Measurements from ENCODE around the gene INSL3. TPM values are rescaled to one million over a fixed set of nuclear protein-coding genes. Genes with fewer than 3 reads are reported as not detected.
A peak's percentile ranks its signal among the peaks of the same experiment; 100 is the strongest.

INSL3 gene, protein sequence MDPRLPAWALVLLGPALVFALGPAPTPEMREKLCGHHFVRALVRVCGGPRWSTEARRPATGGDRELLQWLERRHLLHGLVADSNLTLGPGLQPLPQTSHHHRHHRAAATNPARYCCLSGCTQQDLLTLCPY
- total RNA-seq: 3.6 and 4.1 TPM in 2 replicates

DNA sequence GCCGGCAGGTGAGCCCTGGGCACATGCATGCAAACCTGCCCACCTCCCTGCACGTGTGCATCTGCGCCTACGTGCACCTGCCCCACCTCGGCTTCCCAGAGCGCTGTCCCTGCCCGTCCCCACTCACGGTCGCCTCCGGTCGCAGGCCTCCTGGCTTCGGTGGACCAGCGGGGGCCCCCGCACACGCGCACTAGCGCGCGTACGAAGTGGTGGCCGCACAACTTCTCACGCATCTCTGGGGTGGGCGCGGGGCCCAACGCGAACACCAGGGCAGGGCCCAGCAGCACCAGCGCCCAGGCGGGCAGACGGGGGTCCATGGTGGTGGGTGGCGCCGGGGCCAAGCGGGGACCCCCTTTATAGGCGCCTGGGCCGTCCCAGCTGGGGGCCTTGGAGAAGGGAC, at the start of gene INSL3:
TSS of gene INSL3 (minus strand) at position 330 of the 400 bp plus-strand sequence. CDS start at position 317, 13 bp downstream.
- intact Hi-C loops (cut with micrococcal nuclease): no loop called here
- ATAC-seq (ENCODE audit: low read depth) (no peak), DNase-seq (no peak)
- TF ChIP-seq, protein P1, sequence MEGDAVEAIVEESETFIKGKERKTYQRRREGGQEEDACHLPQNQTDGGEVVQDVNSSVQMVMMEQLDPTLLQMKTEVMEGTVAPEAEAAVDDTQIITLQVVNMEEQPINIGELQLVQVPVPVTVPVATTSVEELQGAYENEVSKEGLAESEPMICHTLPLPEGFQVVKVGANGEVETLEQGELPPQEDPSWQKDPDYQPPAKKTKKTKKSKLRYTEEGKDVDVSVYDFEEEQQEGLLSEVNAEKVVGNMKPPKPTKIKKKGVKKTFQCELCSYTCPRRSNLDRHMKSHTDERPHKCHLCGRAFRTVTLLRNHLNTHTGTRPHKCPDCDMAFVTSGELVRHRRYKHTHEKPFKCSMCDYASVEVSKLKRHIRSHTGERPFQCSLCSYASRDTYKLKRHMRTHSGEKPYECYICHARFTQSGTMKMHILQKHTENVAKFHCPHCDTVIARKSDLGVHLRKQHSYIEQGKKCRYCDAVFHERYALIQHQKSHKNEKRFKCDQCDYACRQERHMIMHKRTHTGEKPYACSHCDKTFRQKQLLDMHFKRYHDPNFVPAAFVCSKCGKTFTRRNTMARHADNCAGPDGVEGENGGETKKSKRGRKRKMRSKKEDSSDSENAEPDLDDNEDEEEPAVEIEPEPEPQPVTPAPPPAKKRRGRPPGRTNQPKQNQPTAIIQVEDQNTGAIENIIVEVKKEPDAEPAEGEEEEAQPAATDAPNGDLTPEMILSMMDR (IDR thresholded peaks at IDR 0.05): no peak
- no peaks in the 10 kb centered on the region for H3K27me3 Mint-ChIP-seq
- H3K36me3 Mint-ChIP-seq (ENCODE audit: low read depth): peaks cover 11% of the 10 kb centered on the region
- no peaks in the 10 kb centered on the region for H3K4me1 Mint-ChIP-seq
- H3K4me3 Mint-ChIP-seq: no peak within 1 kb of the TSS
- no peak within 1 kb of the TSS for H3K27ac Mint-ChIP-seq
- no peaks in the 10 kb centered on the region for H3K9me3 Mint-ChIP-seq
- ChIA-PET POLR2A (interaction anchor here (0.7 kb wide), 3 partner anchors 69 to 432 kb away, joined by 4 to 7 read pairs (median 6); no protein-coding TSS in a partner anchor), CTCF (no interaction called here)

- TF ChIP-seq, protein P1 (IDR thresholded peaks at IDR 0.05): no peak
- no peak for DNase-seq
- Mint-ChIP-seq H3K27ac (no peak overlapping the region), H3K36me3 (ENCODE audit: low read depth) (peaks cover 16% of the 10 kb centered on the region), H3K4me3 (no peak overlapping the region), H3K9me3 (no peaks in the 10 kb centered on the region), H3K4me1 (peaks cover 19% of the 10 kb centered on the region), H3K27me3 (peaks cover 2% of the 10 kb centered on the region)
- ChIA-PET CTCF (interaction anchor here (1.6 kb wide), 1 partner anchor 69 kb away, joined by 5 read pairs; no protein-coding TSS in a partner anchor), POLR2A (no interaction called here)
- ATAC-seq (ENCODE audit: low read depth): no peak
- intact Hi-C loops (cut with micrococcal nuclease): no loop called here
These were observed 47.8 kb upstream of the INSL3 start for GRCh38 chr19:17869114-17869608.

DNA sequence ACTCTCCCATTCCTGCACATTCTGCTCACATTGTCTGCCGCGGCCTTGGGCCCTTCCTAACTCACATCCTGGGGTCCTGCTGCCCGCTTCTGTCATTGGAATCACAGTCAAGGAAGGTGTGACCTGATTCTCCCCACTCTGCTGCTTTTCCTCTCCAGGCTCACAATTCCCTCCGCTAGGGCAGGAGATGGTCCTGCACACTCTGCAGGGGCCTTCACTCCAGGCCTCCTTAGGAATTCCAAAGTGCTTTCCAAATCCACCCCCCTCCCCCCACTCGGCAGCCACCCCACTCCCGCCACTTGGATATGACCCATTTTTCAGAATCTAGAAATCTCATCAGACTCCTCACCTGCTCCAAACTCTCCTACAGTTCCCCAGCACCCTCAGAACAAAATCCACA, 47.4 kb upstream of the INSL3 start:
- TF ChIP-seq, protein P1 (IDR thresholded peaks at IDR 0.05): no peak
- Mint-ChIP-seq H3K4me3 (no peak overlapping the region), H3K4me1 (peaks cover 15% of the 10 kb centered on the region), H3K9me3 (no peaks in the 10 kb centered on the region), H3K27ac (peak overlapping the region; percentile 16), H3K27me3 (peaks cover 2% of the 10 kb centered on the region), H3K36me3 (ENCODE audit: low read depth) (peaks cover 21% of the 10 kb centered on the region)
- no peak for ATAC-seq (ENCODE audit: low read depth)
- no peak for DNase-seq
- ChIA-PET CTCF (no interaction called here), POLR2A (interaction anchor here (0.9 kb wide), 1 partner anchor 9 kb away, joined by 3 read pairs; the partner anchor contains the start of gene RPL18A)
- intact Hi-C loops (cut with micrococcal nuclease): no loop called here

- Mint-ChIP-seq H3K9me3 (no peaks in the 10 kb centered on the region), H3K4me3 (no peak overlapping the region), H3K27ac (no peak overlapping the region), H3K27me3 (peaks cover 2% of the 10 kb centered on the region), H3K4me1 (peaks cover 20% of the 10 kb centered on the region), H3K36me3 (ENCODE audit: low read depth) (peaks cover 36% of the 10 kb centered on the region)
- TF ChIP-seq, protein P1 (IDR thresholded peaks at IDR 0.05): no peak
- ChIA-PET CTCF (no interaction called here), POLR2A (no interaction called here)
- intact Hi-C loops (cut with micrococcal nuclease): no loop called here
- DNase-seq (no peak), ATAC-seq (ENCODE audit: low read depth) (no peak)
These were observed 45.7 kb upstream of the INSL3 start for GRCh38 chr19:17866964-17867486.

DNA sequence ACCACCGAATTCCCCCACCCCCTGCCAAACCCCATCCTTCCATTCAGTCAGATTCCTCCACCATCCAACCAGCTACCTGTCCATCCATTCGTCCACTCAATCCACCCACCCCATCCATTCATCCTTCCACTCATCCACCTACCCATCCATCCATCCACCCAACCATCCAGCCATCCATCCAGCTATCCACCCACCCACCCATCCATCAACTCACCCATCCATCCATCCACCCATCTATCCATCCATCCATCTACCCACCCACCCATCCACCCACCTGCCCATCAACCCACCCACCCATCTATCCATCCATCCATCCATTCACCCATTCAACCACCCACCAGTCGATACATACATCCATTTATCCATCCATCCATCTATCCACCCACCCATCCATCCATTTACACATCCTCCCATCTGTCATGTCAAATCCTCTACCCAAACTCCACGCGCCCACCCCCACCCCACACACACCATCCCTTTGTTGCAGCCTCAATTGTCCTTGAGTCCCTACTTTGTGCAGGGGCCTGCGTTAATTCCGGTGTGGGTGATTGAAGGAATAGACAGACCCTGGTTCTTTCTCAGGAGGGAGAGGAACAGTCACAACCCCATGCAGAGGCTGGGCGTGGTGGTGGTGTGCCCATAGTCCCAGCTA, 45.1 kb upstream of the INSL3 start:
- DNase-seq (no peak), ATAC-seq (ENCODE audit: low read depth) (no peak)
- Mint-ChIP-seq H3K27ac (no peak overlapping the region), H3K36me3 (ENCODE audit: low read depth) (peaks cover 42% of the 10 kb centered on the region), H3K4me3 (no peak overlapping the region), H3K27me3 (no peaks in the 10 kb centered on the region), H3K4me1 (peaks cover 23% of the 10 kb centered on the region), H3K9me3 (no peaks in the 10 kb centered on the region)
- intact Hi-C loops (cut with micrococcal nuclease): no loop called here
- CTCF ChIA-PET: no interaction called here
- TF ChIP-seq, protein P1 (IDR thresholded peaks at IDR 0.05): no peak
- POLR2A ChIA-PET: interaction anchor here (0.6 to 3.8 kb wide), 4 partner anchors 11 to 134 kb away, joined by 3 to 25 read pairs (median 5); partner anchors contain the start of gene CCDC124
